Astrocyte (in vitro differentiated cells and primary cell): ENCODE measurements around the gene ADD3.

Experiments used
- CTCF ChIP-seq: IDR thresholded peaks from 2 replicates; pipeline ENCODE4 v1.5.1; 2011; ENCODE audit warnings: low read depth, mild to moderate bottlenecking, inconsistent platforms, low read length, moderate library complexity; ENCODE audit not compliant: insufficient read depth
- EZH2 ChIP-seq: IDR thresholded peaks from 2 replicates; pipeline ENCODE4 v1.6.1; 2012; ENCODE audit warnings: mild to moderate bottlenecking, low read length, inconsistent platforms; ENCODE audit not compliant: insufficient read depth

GRCh38 chr10:110103921-110104461 is 96.2 kb downstream of the ADD3 start:
- TF ChIP-seq EZH2 (no peak), CTCF (no peak)
